ENCODE data around the gene SNX25. TPM values are rescaled to one million over a fixed set of nuclear protein-coding genes. Genes with fewer than 3 reads are reported as not detected.
"Not testable (repeated sequence)": the region's sequence is repeated elsewhere in the genome, so short reads cannot be mapped to it uniquely, and the experiment has no call there.

SNX25 gene
- polyA plus RNA-seq, 1 donor (not counting 4 experiments of a cell fraction or from before 2014, with no cell fraction given), result 5.0 TPM

DNA sequence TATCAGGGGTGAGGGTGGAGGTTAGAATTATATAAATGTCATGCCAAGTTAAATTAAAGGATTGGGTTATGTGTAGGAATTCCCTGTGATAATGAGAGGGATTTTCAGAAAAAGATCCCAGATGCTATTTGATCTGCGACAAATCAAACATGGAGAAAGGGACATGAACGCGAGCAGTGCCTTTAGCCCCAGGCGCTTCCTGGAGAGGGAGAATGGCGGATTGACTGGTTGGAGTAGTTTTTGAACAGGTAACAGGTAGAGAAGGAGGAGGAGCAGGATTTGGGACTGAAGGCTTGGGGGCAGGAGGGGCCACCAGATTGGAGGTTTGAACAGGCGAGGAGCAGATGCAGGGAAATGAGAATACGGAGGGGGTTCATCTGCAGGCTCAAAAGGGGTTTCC lies 119.2 kb downstream of the SNX25 start:
- Histone ChIP-seq H3K79me2 (ENCODE audit: control insufficient read depth, insufficient read depth, low read length) (no peaks in the 10 kb centered on the region), H3K9me3 (ENCODE audit: control insufficient read depth, low read depth, low read length) (no peaks in the 10 kb centered on the region), H3K27me3 (ENCODE audit: control insufficient read depth, extremely low read depth, insufficient read depth, low read length) (no peaks in the 10 kb centered on the region), H2AFZ (ENCODE audit: control insufficient read depth, low read length) (no peak overlapping the region), H4K20me1 (ENCODE audit: control insufficient read depth, extremely low read depth, insufficient read depth, low read length) (no peaks in the 10 kb centered on the region), H3K9ac (ENCODE audit: control insufficient read depth, extremely low read depth, insufficient read depth, low read length) (no peak overlapping the region), H3K9me1 (ENCODE audit: control insufficient read depth, extremely low read depth, insufficient read depth, low read length) (no peaks in the 10 kb centered on the region), H3K4me3 (ENCODE audit: control insufficient read depth in 2 of 3, extremely low read depth in 1 of 3, insufficient read depth in 2 of 3, low read depth in 1 of 3, low read length in 3 of 3) (no peak overlapping the region), H3K4me1 (ENCODE audit: control insufficient read depth, extremely low read depth, insufficient read depth, low read length) (no peaks in the 10 kb centered on the region), H3K4me2 (ENCODE audit: control insufficient read depth, extremely low read depth, insufficient read depth, low read depth, low read length) (no peak overlapping the region), H3K27ac (ENCODE audit: control insufficient read depth, insufficient read depth, low read length) (no peak overlapping the region), H3K36me3 (ENCODE audit: control insufficient read depth in 2 of 2, extremely low read depth in 1 of 2, insufficient read depth in 2 of 2, low read length in 2 of 2) (no peaks in the 10 kb centered on the region)
- DNase-seq (ENCODE audit: low read depth, low spot score), result no peak
- dilution Hi-C loops (cut with MboI; ENCODE audit: extremely low pct_ligation_motif_present, low sequenced_read_pairs), result no loop called here
- TF ChIP-seq, protein P1, sequence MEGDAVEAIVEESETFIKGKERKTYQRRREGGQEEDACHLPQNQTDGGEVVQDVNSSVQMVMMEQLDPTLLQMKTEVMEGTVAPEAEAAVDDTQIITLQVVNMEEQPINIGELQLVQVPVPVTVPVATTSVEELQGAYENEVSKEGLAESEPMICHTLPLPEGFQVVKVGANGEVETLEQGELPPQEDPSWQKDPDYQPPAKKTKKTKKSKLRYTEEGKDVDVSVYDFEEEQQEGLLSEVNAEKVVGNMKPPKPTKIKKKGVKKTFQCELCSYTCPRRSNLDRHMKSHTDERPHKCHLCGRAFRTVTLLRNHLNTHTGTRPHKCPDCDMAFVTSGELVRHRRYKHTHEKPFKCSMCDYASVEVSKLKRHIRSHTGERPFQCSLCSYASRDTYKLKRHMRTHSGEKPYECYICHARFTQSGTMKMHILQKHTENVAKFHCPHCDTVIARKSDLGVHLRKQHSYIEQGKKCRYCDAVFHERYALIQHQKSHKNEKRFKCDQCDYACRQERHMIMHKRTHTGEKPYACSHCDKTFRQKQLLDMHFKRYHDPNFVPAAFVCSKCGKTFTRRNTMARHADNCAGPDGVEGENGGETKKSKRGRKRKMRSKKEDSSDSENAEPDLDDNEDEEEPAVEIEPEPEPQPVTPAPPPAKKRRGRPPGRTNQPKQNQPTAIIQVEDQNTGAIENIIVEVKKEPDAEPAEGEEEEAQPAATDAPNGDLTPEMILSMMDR (optimal IDR thresholded peaks at IDR 0.05 in 1 of 3, IDR thresholded peaks at IDR 0.05 in 1 of 3, conservative IDR thresholded peaks at IDR 0.05 in 1 of 3; ENCODE audit: extremely low read depth in 1 of 3, insufficient read depth in 2 of 3, low read length in 3 of 3), result no peak
- no peak for TF ChIP-seq EZH2 (IDR thresholded peaks at IDR 0.05; ENCODE audit: low read length)
- no peak for FAIRE-seq

DNA sequence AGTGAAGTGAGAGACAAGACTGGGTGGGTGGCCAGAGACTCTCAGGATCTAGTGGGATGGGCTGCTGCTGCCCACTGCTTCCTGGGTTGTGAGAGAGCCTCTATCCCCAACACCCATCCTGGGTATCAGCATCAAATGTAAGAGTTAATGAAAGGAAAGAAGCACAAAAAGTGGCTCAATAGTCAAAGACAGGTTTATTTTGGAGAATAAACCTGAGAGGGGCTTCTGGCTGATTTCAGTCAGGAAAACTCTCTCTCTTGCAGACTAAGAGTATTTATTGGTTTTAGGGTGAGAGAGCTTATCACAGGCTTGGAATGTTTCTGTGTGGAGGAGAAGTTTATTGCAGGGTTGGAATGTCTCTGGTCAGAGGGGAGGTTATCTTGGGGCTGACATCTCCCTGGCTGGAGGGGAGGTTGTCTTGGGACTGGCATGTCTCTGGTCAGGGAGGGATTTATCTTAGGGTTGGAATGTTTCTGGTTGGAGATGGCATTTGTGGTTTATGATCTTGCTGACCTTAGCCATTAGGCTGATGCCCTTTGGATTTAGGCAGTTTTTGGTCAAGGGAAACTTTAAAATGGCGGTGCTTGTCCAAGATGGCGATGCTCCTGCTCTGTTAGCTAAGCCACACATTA lies 120.6 kb downstream of the SNX25 start:
- dilution Hi-C loops (cut with MboI; ENCODE audit: extremely low pct_ligation_motif_present, low sequenced_read_pairs); H2AFZ ChIP-seq (ENCODE audit: control insufficient read depth, low read length); H3K79me2 ChIP-seq (ENCODE audit: control insufficient read depth, insufficient read depth, low read length); H3K4me3 ChIP-seq (ENCODE audit: control insufficient read depth in 2 of 3, extremely low read depth in 1 of 3, insufficient read depth in 2 of 3, low read depth in 1 of 3, low read length in 3 of 3); H3K36me3 ChIP-seq (ENCODE audit: control insufficient read depth in 2 of 2, extremely low read depth in 1 of 2, insufficient read depth in 2 of 2, low read length in 2 of 2); H4K20me1 ChIP-seq (ENCODE audit: control insufficient read depth, extremely low read depth, insufficient read depth, low read length); DNase-seq (ENCODE audit: low read depth, low spot score); FAIRE-seq; H3K27me3 ChIP-seq (ENCODE audit: control insufficient read depth, extremely low read depth, insufficient read depth, low read length); H3K9me3 ChIP-seq (ENCODE audit: control insufficient read depth, low read depth, low read length); H3K9ac ChIP-seq (ENCODE audit: control insufficient read depth, extremely low read depth, insufficient read depth, low read length); H3K27ac ChIP-seq (ENCODE audit: control insufficient read depth, insufficient read depth, low read length); H3K4me1 ChIP-seq (ENCODE audit: control insufficient read depth, extremely low read depth, insufficient read depth, low read length); H3K9me1 ChIP-seq (ENCODE audit: control insufficient read depth, extremely low read depth, insufficient read depth, low read length); H3K4me2 ChIP-seq (ENCODE audit: control insufficient read depth, extremely low read depth, insufficient read depth, low read depth, low read length): not testable (repeated sequence)
